IMR-90 (cell line): ENCODE data around the gene HOXA2. TPM values are rescaled to one million over a fixed set of nuclear protein-coding genes. Genes with fewer than 3 reads are reported as not detected.

Experiments used
- ATAC-seq: fragments of 200-7000 bp; cut with Tn5 transposase; 2 replicates; pipeline ENCODE4 v1.9.1; 2020; ENCODE audit warnings: low read depth, mild to moderate bottlenecking, moderate library complexity
- BruUV-seq: library from RNA; stranded (reverse); fragments of 400-500 nt; replicated peaks from 2 replicates; lab custom pipeline; 2021; lab: Mats Ljungman, UMichigan
- CTCF ChIA-PET: fragments of 300-600 bp; formaldehyde crosslinking; extraction: SDS; loops from one replicate; lab custom pipeline; 2021; ENCODE audit warnings: antibody characterized with exemption; lab: Yijun Ruan, JAX
- POLR2A ChIA-PET: fragments of 300-600 bp; sonication (Branson Sonifier 250); formaldehyde crosslinking; loops from one replicate; lab custom pipeline; 2022; ENCODE audit warnings: antibody characterized with exemption; ENCODE audit not compliant: unreplicated experiment; lab: Charles Lee
- DNase-seq: peaks from one replicate; pipeline ENCODE4 v3.0.0; 2013
- H2AFZ ChIP-seq: replicated peaks from 2 replicates; pipeline ENCODE3; 2013; ENCODE audit warnings: low read length, mild to moderate bottlenecking; ENCODE audit not compliant: poor library complexity
- H2AK5ac ChIP-seq: 2 replicates; pipeline ENCODE4 v1.6.1; 2013; ENCODE audit warnings: low read depth, low read length, inconsistent platforms
- H2AK9ac ChIP-seq: replicated peaks from 2 replicates; pipeline ENCODE3; 2013; ENCODE audit warnings: mild to moderate bottlenecking, low read depth, low read length, moderate library complexity; ENCODE audit not compliant: poor library complexity
- H2BK120ac ChIP-seq: 2 replicates; pipeline ENCODE4 v1.6.1; 2013; ENCODE audit warnings: low read depth, low read length, inconsistent platforms
- H2BK15ac ChIP-seq: 3 replicates; pipeline ENCODE4 v1.6.1; 2013; ENCODE audit warnings: low read depth, low read length, inconsistent platforms
- H2BK20ac ChIP-seq: 2 replicates; pipeline ENCODE4 v1.6.1; 2013; ENCODE audit warnings: low read depth, mild to moderate bottlenecking, inconsistent platforms, low read length, moderate library complexity
- H2BK5ac ChIP-seq: 2 replicates; pipeline ENCODE4 v1.6.1; 2013; ENCODE audit warnings: mild to moderate bottlenecking, low read depth, low read length, inconsistent platforms; ENCODE audit not compliant: poor library complexity, severe bottlenecking
- H3K14ac ChIP-seq: replicated peaks from 2 replicates; pipeline ENCODE4 v1.6.1; 2013; ENCODE audit warnings: low read depth, low read length, inconsistent platforms
- H3K18ac ChIP-seq: 2 replicates; pipeline ENCODE4 v1.6.1; 2013; ENCODE audit warnings: low read depth, low read length, control low read depth
- H3K23ac ChIP-seq: 2 replicates; pipeline ENCODE4 v1.6.1; 2013; ENCODE audit warnings: low read depth, low read length, inconsistent platforms
- H3K27ac ChIP-seq: 2 replicates; pipeline ENCODE4 v1.5.1; 2013; ENCODE audit warnings: mild to moderate bottlenecking, control low read depth, low read length; ENCODE audit not compliant: insufficient read depth
- H3K27me3 ChIP-seq: 2 replicates; pipeline ENCODE4 v1.6.1; 2013; ENCODE audit warnings: low read length; ENCODE audit not compliant: control insufficient read depth, insufficient read depth
- H3K36me3 ChIP-seq: 2 replicates; pipeline ENCODE4 v1.6.1; 2013; ENCODE audit warnings: low read length, mixed read lengths; ENCODE audit not compliant: control insufficient read depth, insufficient read depth
- H3K4ac ChIP-seq: 2 replicates; pipeline ENCODE4 v1.6.1; 2013; ENCODE audit warnings: low read depth, low read length, inconsistent platforms
- H3K4me1 ChIP-seq: 2 replicates; pipeline ENCODE4 v1.6.1; 2013; ENCODE audit warnings: low read length, mixed read lengths; ENCODE audit not compliant: control insufficient read depth, insufficient read depth
- H3K4me2 ChIP-seq: 2 replicates; pipeline ENCODE4 v1.6.1; 2013; ENCODE audit warnings: low read depth, mild to moderate bottlenecking, control low read depth, low read length, moderate library complexity
- H3K4me3 ChIP-seq: 2 replicates; pipeline ENCODE4 v1.5.1; 2013; ENCODE audit warnings: low read depth, mild to moderate bottlenecking, control low read depth, low read length, moderate library complexity; ENCODE audit not compliant: insufficient read depth
- H3K56ac ChIP-seq: 2 replicates; pipeline ENCODE4 v1.6.1; 2013; ENCODE audit warnings: low read length, inconsistent platforms; ENCODE audit not compliant: insufficient read depth; ENCODE audit errors: extremely low read depth
- H3K79me1 ChIP-seq, 2 experiments: 2 replicates each; pipeline ENCODE4 v1.6.1; 2013; ENCODE audit warnings: low read length in 2 of 2, inconsistent platforms in 1 of 2, low read depth in 1 of 2
- H3K9ac ChIP-seq: 2 replicates; pipeline ENCODE4 v1.6.1; 2013; ENCODE audit warnings: low read depth, low read length, control low read depth
- H3K9me1 ChIP-seq: 2 replicates; pipeline ENCODE4 v1.6.1; 2013; ENCODE audit warnings: low read length, inconsistent platforms; ENCODE audit not compliant: insufficient read depth
- H3K9me3 ChIP-seq: 2 replicates; pipeline ENCODE4 v1.6.1; 2013; ENCODE audit warnings: low read length; ENCODE audit not compliant: control insufficient read depth, insufficient read depth
- H4K20me1 ChIP-seq: 2 replicates; pipeline ENCODE4 v1.6.1; 2013; ENCODE audit warnings: low read length, inconsistent platforms; ENCODE audit not compliant: insufficient read depth
- H4K5ac ChIP-seq: 2 replicates; pipeline ENCODE4 v1.6.1; 2013; ENCODE audit warnings: mild to moderate bottlenecking, low read depth, low read length, control low read depth
- H4K8ac ChIP-seq, 2 experiments: 2 replicates each; pipeline ENCODE4 v1.6.1; 2013; ENCODE audit warnings: low read depth in 2 of 2, low read length in 2 of 2, control low read depth in 1 of 2, inconsistent platforms in 1 of 2
- H4K91ac ChIP-seq: 2 replicates; pipeline ENCODE4 v1.6.1; 2013; ENCODE audit warnings: low read depth, low read length, inconsistent platforms; ENCODE audit not compliant: insufficient read depth
- CEBPB ChIP-seq: IDR thresholded peaks from 2 replicates; pipeline ENCODE4 v1.6.1; 2012; ENCODE audit warnings: low read depth, low read length, improper control_type of control experiment
- CHD1 ChIP-seq: IDR thresholded peaks from 2 replicates; pipeline ENCODE4 v1.6.1; 2012; ENCODE audit warnings: low read depth, low read length, improper control_type of control experiment
- FOS ChIP-seq: fragments of 150-350 bp; IDR thresholded peaks from 2 replicates; pipeline ENCODE4 v1.6.1; 2016; ENCODE audit warnings: low read depth, low read length
- WGBS, 2 experiments: methylation state at CpG; one replicate each; pipeline versions ENCODE4 v1.1.5 to v1.1.7; 2013; ENCODE audit warnings: missing lambda C conversion rate in 2 of 2; ENCODE audit not compliant: insufficient read length in 1 of 2; ENCODE audit errors: extremely low coverage in 2 of 2; 5-methylcytosine and 5-hydroxymethylcytosine counted together
- dilution Hi-C: fragments of 300-500 bp; cut with HindIII; formaldehyde crosslinking; loops from one replicate; pipeline ENCODE4 v1.14.3; 2018; ENCODE audit warnings: low sequenced_read_pairs; ENCODE audit not compliant: unreplicated experiment
- in situ Hi-C: fragments of 300-500 bp; cut with MboI; formaldehyde crosslinking; loops from 3 replicates; pipeline ENCODE4 v1.14.3; 2019; ENCODE audit warnings: low sequenced_read_pairs, inconsistent platforms, mixed read lengths
- intact Hi-C: fragments of 100-400 bp; cut with micrococcal nuclease; formaldehyde crosslinking; loops from 2 replicates; pipeline ENCODE4 v1.10.0; 2022
- polyA plus RNA-seq, 3 experiments: library from polyadenylated mRNA; depleted of rRNA; stranded (reverse); fragments of >200 nt; gene quantifications; 2 replicates each; pipeline ENCODE4 v1.2.3, GENCODE V29; 2012; ENCODE audit warnings: low replicate concordance in 1 of 3
- total RNA-seq: library from RNA; depleted of rRNA; stranded (reverse); fragments of >200 nt; gene quantifications from 2 replicates; pipeline ENCODE4 v1.2.3, GENCODE V29; 2012

HOXA2 gene
- total and polyA plus RNA-seq, 2 of the 4 experiments (the other 2 are of a cell fraction) = 1.6 to 3.9 TPM

DNA sequence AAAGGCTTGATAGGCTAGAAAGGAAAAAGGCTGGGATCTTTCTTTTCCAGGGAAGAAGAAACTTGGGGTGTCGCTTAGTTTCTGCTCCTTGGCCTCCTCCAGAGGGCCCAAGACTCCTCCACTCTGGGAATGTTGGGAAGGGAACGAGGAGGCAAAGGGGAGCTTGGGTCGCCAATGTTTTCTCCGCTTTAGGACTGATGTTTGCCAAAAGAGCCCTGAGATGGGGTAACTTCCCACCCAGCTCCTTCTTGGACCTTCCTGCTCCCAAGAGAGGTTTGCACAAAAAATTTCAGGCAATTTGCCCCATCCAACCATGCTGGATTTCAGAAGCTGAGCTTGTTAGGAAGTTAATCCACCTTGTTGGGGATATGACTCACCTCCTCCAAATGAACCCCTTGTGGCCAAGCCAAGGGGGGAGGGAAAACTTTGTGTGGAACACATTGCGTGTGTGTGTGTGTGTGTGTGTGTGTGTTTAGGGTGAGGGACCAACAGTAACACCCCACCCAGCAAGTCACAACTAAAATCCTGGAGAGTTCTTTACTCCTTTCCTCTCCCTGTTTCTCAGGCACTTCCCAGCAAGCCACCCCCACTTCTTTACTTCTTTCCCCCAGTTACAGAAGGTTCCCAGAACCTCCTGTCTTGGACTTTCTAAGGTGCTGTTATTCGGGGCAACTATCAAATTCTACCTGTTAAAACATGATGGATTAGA is 8.7 kb upstream of the HOXA2 start:
- Histone ChIP-seq H3K27me3 (no peaks in the 10 kb centered on the region), H2AFZ (peak overlapping the region; percentile 81), H2BK5ac (peak overlapping the region; percentile 92), H2BK20ac (peak overlapping the region; percentile 68), H2AK9ac (peak overlapping the region; percentile 79), H2AK5ac (peak overlapping the region; percentile 45), H3K4me1 (peaks cover 27% of the 10 kb centered on the region), H3K56ac (peak overlapping the region; percentile 50; the same call in 1 of the 2 replicates), H4K5ac (peak overlapping the region; percentile 58), H3K79me1 (peaks cover 0 to 34% of the 10 kb centered on the region in 2 experiments; a peak in 2 of 4 replicates), H3K36me3 (peaks cover 12% of the 10 kb centered on the region; the same call in 1 of the 2 replicates), H2BK120ac (peak overlapping the region; percentile 67), H3K23ac (peak overlapping the region; percentile 92), H3K4me2 (peak overlapping the region; percentile 98), H3K9me1 (peaks cover 13% of the 10 kb centered on the region; the same call in 1 of the 2 replicates), H2BK15ac (peak overlapping the region; percentile 45; the same call in 2 of the 3 replicates), H4K91ac (peak overlapping the region; percentile 68), H4K8ac (peak overlapping the region; percentile 29 to 47; a peak in 3 of 4 replicates), H3K4ac (peak overlapping the region; percentile 85), H3K14ac (peak overlapping the region; percentile 80), H4K20me1 (peaks cover 16% of the 10 kb centered on the region), H3K9me3 (no peaks in the 10 kb centered on the region), H3K27ac (peak overlapping the region; percentile 98), H3K4me3 (no peak overlapping the region; the same call in 1 of the 2 replicates), H3K9ac (peak overlapping the region; percentile 95), H3K18ac (peak overlapping the region; percentile 68)
- ChIA-PET CTCF (interaction anchor here (0.8 to 1.4 kb wide), 4 partner anchors 13 to 412 kb away, joined by 3 to 9 read pairs (median 4); no protein-coding TSS in a partner anchor), POLR2A (interaction anchor here (0.6 to 1.1 kb wide), 3 partner anchors 8 to 14 kb away, joined by 3 to 10 read pairs (median 3); no protein-coding TSS in a partner anchor)
- TF ChIP-seq CHD1 = no peak
- 0 out of 2 replicates have a peak, but pooled peaks have one; percentile 0 for TF ChIP-seq CEBPB
- peak; percentile 79 for TF ChIP-seq FOS
- intact Hi-C loops = no loop called here
- ATAC-seq (no peak), DNase-seq (peak; percentile 92)
- no TSS peak for BruUV-seq
- dilution Hi-C loops = no loop called here
- WGBS, 2 experiments = no CpG with 5 or more reads among the region's 6 CpGs
- in situ Hi-C loops = no loop called here
